Fibroblast of mammary gland (primary cell): Measurements from ENCODE around the gene NR1D1.
"Not testable (repeated sequence)": the region's sequence is repeated elsewhere in the genome, so short reads cannot be mapped to it uniquely, and the experiment has no call there.

Source experiments
- DNase-seq: peaks from one replicate; pipeline ENCODE4 v3.0.0-alpha.2; 2010; ENCODE audit warnings: low read depth
- H3K4me3 ChIP-seq: 2 replicates; pipeline ENCODE4 v1.5.1; 2011; ENCODE audit warnings: low read depth, mild to moderate bottlenecking, low read length, moderate library complexity; ENCODE audit not compliant: control insufficient read depth
- CTCF ChIP-seq: conservative IDR thresholded peaks from 2 replicates; pipeline ENCODE4 v1.5.1; 2011; ENCODE audit warnings: low read depth, low read length, inconsistent platforms; ENCODE audit not compliant: control insufficient read depth, insufficient read depth

The NR1D1 gene

GRCh38 chr17:40100419-40100668, at the start of gene NR1D1:
Gene NR1D1 (minus strand): TSS chr17:40100589. CDS start chr17:40100094, 495 bp downstream.
- peak within 1 kb of the TSS; percentile 91 for H3K4me3 ChIP-seq
- DNase-seq: no peak
- no peak for TF ChIP-seq CTCF

- no peak for TF ChIP-seq CTCF
- no peak overlapping the region for H3K4me3 ChIP-seq
- no peak for DNase-seq
These were observed 48.1 kb upstream of the NR1D1 start for GRCh38 chr17:40148527-40148926.

GRCh38 chr17:40145476-40145875, 45.1 kb upstream of the NR1D1 start:
- no peak overlapping the region for H3K4me3 ChIP-seq
- DNase-seq: no peak
- no peak for TF ChIP-seq CTCF

- DNase-seq, H3K4me3 ChIP-seq: not testable (repeated sequence)
These were observed 42.8 kb upstream of the NR1D1 start for GRCh38 chr17:40143166-40143565.

- no peak for TF ChIP-seq CTCF
- H3K4me3 ChIP-seq: peak overlapping the region; percentile 85
- no peak for DNase-seq
These were observed 39.2 kb upstream of the NR1D1 start for GRCh38 chr17:40139566-40140058.

- no peak overlapping the region for H3K4me3 ChIP-seq
- no peak for TF ChIP-seq CTCF
- no peak for DNase-seq
These were observed 35.4 kb upstream of the NR1D1 start for GRCh38 chr17:40135817-40136216.

- DNase-seq: no peak
- no peak for TF ChIP-seq CTCF
- no peak overlapping the region for H3K4me3 ChIP-seq
These were observed 33.8 kb upstream of the NR1D1 start for GRCh38 chr17:40134184-40134583.
